GM21786 (cell line): Measurements from ENCODE around the gene MRC2.

Source experiments
- ATAC-seq: cut with Tn5 transposase; IDR thresholded peaks from one replicate; pipeline ENCODE4 v1.9.1; 2021; ENCODE audit not compliant: unreplicated experiment

Gene MRC2

GRCh38 chr17:62631936-62632924 is 4.8 kb downstream of the MRC2 start:
- no peak for ATAC-seq

- ATAC-seq: no peak
Observed at GRCh38 chr17:62637809-62638208, 10.3 kb downstream of the MRC2 start.

- no peak for ATAC-seq
Observed at GRCh38 chr17:62641153-62641552, 13.7 kb downstream of the MRC2 start.

- ATAC-seq: no peak
Observed at GRCh38 chr17:62641951-62642350, 14.5 kb downstream of the MRC2 start.

GRCh38 chr17:62643496-62643895 is 16.0 kb downstream of the MRC2 start:
- ATAC-seq: no peak

GRCh38 chr17:62644487-62645173 is 17.2 kb downstream of the MRC2 start:
- ATAC-seq: no peak

- no peak for ATAC-seq
Observed at GRCh38 chr17:62648251-62648955, 20.9 kb downstream of the MRC2 start.

- no peak for ATAC-seq
Observed at GRCh38 chr17:62648956-62649294, 21.5 kb downstream of the MRC2 start.

- no peak for ATAC-seq
Observed at GRCh38 chr17:62649570-62649969, 22.1 kb downstream of the MRC2 start.

GRCh38 chr17:62650587-62650986 is 23.1 kb downstream of the MRC2 start:
- ATAC-seq: no peak

GRCh38 chr17:62652251-62653001 is 25.0 kb downstream of the MRC2 start:
- ATAC-seq: no peak

- peak; percentile 92 for ATAC-seq
Observed at GRCh38 chr17:62653002-62653825, 25.7 kb downstream of the MRC2 start.

GRCh38 chr17:62653826-62654761 is 26.6 kb downstream of the MRC2 start:
- ATAC-seq: no peak

- no peak for ATAC-seq
Observed at GRCh38 chr17:62655656-62656055, 28.2 kb downstream of the MRC2 start.

- ATAC-seq: no peak
Observed at GRCh38 chr17:62656446-62656845, 29.0 kb downstream of the MRC2 start.

GRCh38 chr17:62657145-62657665 is 29.7 kb downstream of the MRC2 start:
- ATAC-seq: no peak

GRCh38 chr17:62657690-62658089 is 30.2 kb downstream of the MRC2 start:
- no peak for ATAC-seq

GRCh38 chr17:62658136-62658920 is 30.9 kb downstream of the MRC2 start:
- no peak for ATAC-seq
